MM.1S (cell line): ENCODE results near the gene SHC3.

Experiments used
- DNase-seq: peaks from one replicate; pipeline ENCODE4 v3.0.0-alpha.2; 2015
- H2AFZ ChIP-seq: fragments of 300-600 bp; sonication (generic); 2 replicates; pipeline ENCODE4 v1.6.0; 2016; ENCODE audit warnings: antibody characterized with exemption, low read length
- H3F3A ChIP-seq: fragments of 300-600 bp; sonication (generic); 2 replicates; pipeline ENCODE4 v1.6.1; 2016; ENCODE audit warnings: mild to moderate bottlenecking, antibody characterized with exemption, low read length, moderate library complexity, mixed read lengths; ENCODE audit not compliant: insufficient read depth
- H3K27ac ChIP-seq: fragments of 300-600 bp; sonication (generic); 2 replicates; pipeline ENCODE4 v1.5.1; 2016; ENCODE audit warnings: mild to moderate bottlenecking, low read length
- H3K27me3 ChIP-seq: fragments of 300-600 bp; sonication (generic); replicated peaks from 2 replicates; pipeline ENCODE4 v1.6.0; 2016; ENCODE audit warnings: low read length; ENCODE audit not compliant: insufficient read depth
- H3K36me3 ChIP-seq: fragments of 300-600 bp; sonication (generic); replicated peaks from 2 replicates; pipeline ENCODE4 v1.6.1; 2016; ENCODE audit warnings: mild to moderate bottlenecking, low read length, mixed read lengths; ENCODE audit not compliant: insufficient read depth
- H3K4me1 ChIP-seq: fragments of 300-600 bp; sonication (generic); 2 replicates; pipeline ENCODE4 v1.6.1; 2016; ENCODE audit warnings: low read length, mixed read lengths
- H3K4me2 ChIP-seq: fragments of 300-600 bp; sonication (generic); 2 replicates; pipeline ENCODE4 v1.6.0; 2016; ENCODE audit warnings: low read depth, low read length
- H3K4me3 ChIP-seq: fragments of 300-600 bp; sonication (generic); 2 replicates; pipeline ENCODE4 v1.5.1; 2016; ENCODE audit warnings: low read length, mixed read lengths
- H3K79me2 ChIP-seq: fragments of 300-600 bp; sonication (generic); 2 replicates; pipeline ENCODE4 v1.6.1; 2016; ENCODE audit warnings: mixed run types, low read length, mixed read lengths
- H3K9ac ChIP-seq: fragments of 300-600 bp; sonication (generic); 2 replicates; pipeline ENCODE4 v1.6.1; 2016; ENCODE audit warnings: low read length, mixed read lengths
- H3K9me2 ChIP-seq: fragments of 300-600 bp; sonication (generic); replicated peaks from 2 replicates; pipeline ENCODE4 v1.6.1; 2016; ENCODE audit warnings: mild to moderate bottlenecking, low read length, mixed read lengths; ENCODE audit not compliant: insufficient read depth
- H3K9me3 ChIP-seq: fragments of 300-600 bp; sonication (generic); replicated peaks from 2 replicates; pipeline ENCODE4 v1.6.1; 2016; ENCODE audit warnings: mild to moderate bottlenecking, low read length, mixed read lengths; ENCODE audit not compliant: insufficient read depth
- H4K20me1 ChIP-seq: fragments of 300-600 bp; sonication (generic); 2 replicates; pipeline ENCODE4 v1.6.1; 2016; ENCODE audit warnings: mild to moderate bottlenecking, low read length, moderate library complexity, mixed read lengths; ENCODE audit not compliant: insufficient read depth
- CTCF ChIP-seq: fragments of 300-600 bp; sonication (generic); IDR thresholded peaks from 2 replicates; pipeline ENCODE4 v1.5.1; 2016; ENCODE audit warnings: antibody characterized with exemption, low read length, mixed read lengths
- EZH2 ChIP-seq: fragments of 300-600 bp; sonication (generic); optimal IDR thresholded peaks from 2 replicates; pipeline ENCODE3; 2017; ENCODE audit warnings: low read depth, mild to moderate bottlenecking, antibody characterized with exemption, low read length, mixed read lengths
- EZH2phosphoT487 ChIP-seq: fragments of 300-600 bp; sonication (generic); IDR thresholded peaks from 2 replicates; pipeline ENCODE4 v1.6.1; 2018; ENCODE audit warnings: antibody characterized with exemption, low read length

The SHC3 gene

GRCh38 chr9:89022902-89023301 is 155.7 kb downstream of the SHC3 start:
- no peak overlapping the region for H3K27ac ChIP-seq
- H3K27me3 ChIP-seq = no peaks in the 10 kb centered on the region
- no peak overlapping the region for H3K9ac ChIP-seq
- H3K9me2 ChIP-seq = no peaks in the 10 kb centered on the region
- H3K4me1 ChIP-seq = no peaks in the 10 kb centered on the region
- H3F3A ChIP-seq = no peaks in the 10 kb centered on the region
- no peak overlapping the region for H3K4me2 ChIP-seq
- H3K79me2 ChIP-seq = no peaks in the 10 kb centered on the region
- no peaks in the 10 kb centered on the region for H3K9me3 ChIP-seq
- no peak overlapping the region for H2AFZ ChIP-seq
- no peak overlapping the region for H3K4me3 ChIP-seq
- no peak for TF ChIP-seq CTCF
- no peaks in the 10 kb centered on the region for H3K36me3 ChIP-seq
- DNase-seq = no peak
- no peaks in the 10 kb centered on the region for H4K20me1 ChIP-seq

- no peak for TF ChIP-seq EZH2phosphoT487
- no peak for TF ChIP-seq CTCF
- no peak for TF ChIP-seq EZH2
- no peaks in the 10 kb centered on the region for H3K9me2 ChIP-seq
- no peaks in the 10 kb centered on the region for H3K79me2 ChIP-seq
- H3K9ac ChIP-seq = no peak overlapping the region
- H3K4me2 ChIP-seq = no peak overlapping the region
- no peaks in the 10 kb centered on the region for H4K20me1 ChIP-seq
- H3K4me1 ChIP-seq = no peaks in the 10 kb centered on the region
- no peak overlapping the region for H3K4me3 ChIP-seq
- H3F3A ChIP-seq = no peaks in the 10 kb centered on the region
- no peak overlapping the region for H2AFZ ChIP-seq
- H3K27me3 ChIP-seq = no peaks in the 10 kb centered on the region
- H3K27ac ChIP-seq = no peak overlapping the region
- DNase-seq = no peak
- no peaks in the 10 kb centered on the region for H3K9me3 ChIP-seq
- H3K36me3 ChIP-seq = no peaks in the 10 kb centered on the region
These were observed 156.4 kb downstream of the SHC3 start for GRCh38 chr9:89022001-89022759.

GRCh38 chr9:89021154-89021803 is 157.3 kb downstream of the SHC3 start:
- TF ChIP-seq CTCF (no peak), EZH2phosphoT487 (no peak), EZH2 (no peak)
- H3K27me3 ChIP-seq = no peaks in the 10 kb centered on the region

More at GRCh38 chr9:89021154-89021803, 157.3 kb downstream of the SHC3 start:
- Histone ChIP-seq H4K20me1 (no peaks in the 10 kb centered on the region), H3K9ac (no peak overlapping the region), H3K4me2 (no peak overlapping the region), H2AFZ (no peak overlapping the region), H3F3A (no peaks in the 10 kb centered on the region), H3K4me1 (no peaks in the 10 kb centered on the region), H3K9me3 (no peaks in the 10 kb centered on the region), H3K79me2 (no peaks in the 10 kb centered on the region), H3K36me3 (no peaks in the 10 kb centered on the region), H3K4me3 (no peak overlapping the region), H3K9me2 (no peaks in the 10 kb centered on the region), H3K27ac (no peak overlapping the region)
- no peak for DNase-seq
